Gastroesophageal sphincter (tissue), 2 donors: Measurements from ENCODE around the gene NDUFB5.

Experiments
- EP300 ChIP-seq: sonication (generic); formaldehyde crosslinking; IDR thresholded peaks from one replicate; pipeline ENCODE4 v1.6.1; 2017; ENCODE audit warnings: antibody characterized with exemption, mild to moderate bottlenecking
- POLR2AphosphoS5 ChIP-seq: sonication (generic); formaldehyde crosslinking; IDR thresholded peaks from one replicate; pipeline ENCODE4 v1.6.1; 2017; ENCODE audit warnings: antibody characterized with exemption

DNA sequence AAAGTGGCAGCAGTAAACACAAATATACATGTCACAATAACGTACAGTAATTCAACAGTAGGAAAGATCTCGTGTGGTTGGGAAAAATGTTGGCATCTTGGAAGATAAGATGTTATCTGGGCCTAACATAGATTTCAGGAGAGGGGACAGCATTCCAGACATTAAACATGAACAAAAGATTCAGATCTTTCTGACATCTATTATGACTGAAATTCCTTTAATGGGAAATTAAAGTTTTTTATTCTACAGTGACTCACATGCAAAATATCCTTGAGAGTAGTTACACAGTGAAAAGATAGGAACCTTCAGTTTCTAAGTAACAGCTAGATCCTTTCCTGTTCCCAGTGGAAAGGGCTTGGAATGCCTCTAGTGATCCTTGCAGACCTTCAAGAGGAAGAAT, 9.2 kb downstream of the NDUFB5 start:
- TF ChIP-seq EP300, result no peak
- TF ChIP-seq POLR2AphosphoS5, result no peak
